Esophagus muscularis mucosa (tissue), 4 donors: Measurements from ENCODE around the gene HOTAIR. TPM values are rescaled to one million over a fixed set of nuclear protein-coding genes. Genes with fewer than 3 reads are reported as not detected.
A peak's percentile ranks its signal among the peaks of the same experiment; 100 is the strongest.

Experiments used
- DNase-seq: peaks from one replicate; pipeline ENCODE4 v3.0.0-alpha.2; 2017; ENCODE audit errors: extremely low spot score
- H3K27ac ChIP-seq, 4 donors: fragments of 200-600 bp; sonication (generic); replicated peaks in 1 of 4; 1 replicate in 3 of 4; 2 replicates in 1 of 4; pipeline ENCODE4 v1.5.1; 2016 to 2019; ENCODE audit warnings: mild to moderate bottlenecking in 1 of 4
- H3K27me3 ChIP-seq, 4 donors: fragments of 200-600 bp; sonication (generic); one replicate each; pipeline versions ENCODE4 v1.5.1 to v1.6.0; 2016 to 2019
- H3K36me3 ChIP-seq, 4 donors: fragments of 200-600 bp; sonication (generic); one replicate each; pipeline ENCODE4 v1.5.1; 2016 to 2019
- H3K4me1 ChIP-seq, 4 donors: fragments of 200-600 bp; sonication (generic); one replicate each; pipeline ENCODE4 v1.5.1; 2016 to 2019
- H3K4me3 ChIP-seq, 4 donors: fragments of 200-600 bp; sonication (generic); 1 replicate in 2 of 4; 2 replicates in 2 of 4; pipeline ENCODE4 v1.5.1; 2016 to 2019; ENCODE audit warnings: mild to moderate bottlenecking in 4 of 4, moderate library complexity in 1 of 4
- H3K9me3 ChIP-seq, 4 donors: fragments of 200-600 bp; sonication (generic); 1 replicate in 3 of 4; 2 replicates in 1 of 4; pipeline ENCODE4 v1.5.1; 2016 to 2019
- CTCF ChIP-seq, 3 experiments: fragments of 200-600 bp in 2 of 3; fragments of 450-650 bp in 1 of 3; sonication (generic) in 2 of 3; IDR thresholded peaks; one replicate each; pipeline ENCODE4 v1.5.1; 2017 to 2019; ENCODE audit warnings: antibody characterized with exemption in 3 of 3, mild to moderate bottlenecking in 2 of 3, moderate library complexity in 1 of 3
- EP300 ChIP-seq: sonication (generic); formaldehyde crosslinking; IDR thresholded peaks from one replicate; pipeline ENCODE4 v1.6.1; 2017; ENCODE audit warnings: antibody characterized with exemption
- POLR2A ChIP-seq: fragments of 450-650 bp; IDR thresholded peaks from one replicate; pipeline ENCODE4 v1.6.1; 2017; ENCODE audit warnings: antibody characterized with exemption, moderate library complexity, mild to moderate bottlenecking, low read depth
- POLR2AphosphoS5 ChIP-seq, 2 donors: sonication (generic); formaldehyde crosslinking; IDR thresholded peaks; one replicate each; pipeline ENCODE4 v1.6.1; 2017; ENCODE audit warnings: antibody characterized with exemption in 2 of 2
- WGBS: methylation state at CpG from one replicate; pipeline ENCODE4 v1.1.5; 2018; 5-methylcytosine and 5-hydroxymethylcytosine counted together
- intact Hi-C: fragments of 100-400 bp; cut with DNase I; formaldehyde crosslinking; loops from one replicate; pipeline ENCODE4 v1.15.1; 2023
- total RNA-seq, 4 donors: library from RNA; depleted of rRNA; stranded (reverse); fragments of >200 nt; gene quantifications; one replicate each; pipeline versions ENCODE4 v1.1.0 to v1.2.1, GENCODE V29; 2016

Gene HOTAIR
- total RNA-seq, 4 donors from 2014 or later, result not detected

DNA sequence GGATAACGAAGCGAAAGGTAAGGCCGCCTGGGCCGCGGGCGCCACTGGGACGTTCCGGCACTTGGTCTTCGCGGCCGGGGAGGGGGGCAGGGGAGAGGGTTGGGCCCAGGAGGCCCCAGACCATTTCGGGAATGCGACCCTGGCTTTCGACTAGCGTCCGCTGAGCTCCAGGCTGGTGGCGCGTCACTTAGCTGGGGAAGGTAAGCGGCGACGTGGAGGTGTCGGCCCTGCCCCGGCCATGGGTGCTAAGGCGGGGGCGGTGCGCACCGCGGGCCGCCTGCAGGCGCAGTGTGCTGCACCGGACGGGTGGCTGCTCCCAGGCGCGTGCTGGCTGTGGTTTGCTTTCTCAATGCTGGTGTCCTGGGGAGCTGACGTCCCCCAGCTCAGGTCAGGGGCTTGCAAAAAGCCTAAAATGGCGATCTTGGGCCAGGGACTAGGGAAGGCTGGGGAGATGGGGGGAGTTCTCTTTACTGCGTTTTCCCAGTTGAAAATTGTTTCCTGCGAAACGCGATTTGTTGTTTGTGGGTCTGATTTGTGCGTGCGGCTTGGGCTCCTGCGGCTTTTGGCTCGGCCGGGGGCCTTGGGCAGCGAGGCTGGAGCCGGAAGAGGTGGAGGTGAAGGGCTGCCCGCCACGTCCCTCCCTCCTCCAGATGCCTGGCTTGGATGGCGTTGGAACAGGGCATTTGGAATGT, 11.4 kb upstream of the HOTAIR start:
- no peak for DNase-seq
- TF ChIP-seq EP300, result no peak
- TF ChIP-seq CTCF (IDR thresholded peaks at IDR 0.05), result no peak
- no peak for TF ChIP-seq POLR2A
- no peak for TF ChIP-seq POLR2AphosphoS5 (IDR thresholded peaks at IDR 0.05)
- H3K9me3 ChIP-seq, result no peaks in the 10 kb centered on the region
- intact Hi-C loops, result no loop called here
- H3K36me3 ChIP-seq, result no peaks in the 10 kb centered on the region
- H3K4me1 ChIP-seq, result peaks cover 19 to 39% (median 29%) of the 10 kb centered on the region in 4 donors
- 7% methylated on average over 27 of the region's 50 CpGs for WGBS
- H3K27ac ChIP-seq, result no peak overlapping the region
- peaks cover 21 to 100% (median 96%) of the 10 kb centered on the region in 4 donors for H3K27me3 ChIP-seq
- peak overlapping the region; percentile 15 to 39 (median 30) for H3K4me3 ChIP-seq

- WGBS, result 10% methylated on average over 13 of the region's 21 CpGs
- Histone ChIP-seq H3K36me3 (no peaks in the 10 kb centered on the region), H3K4me1 (peaks cover 19 to 36% (median 29%) of the 10 kb centered on the region in 4 donors), H3K27me3 (peaks cover 21 to 100% (median 93%) of the 10 kb centered on the region in 4 donors), H3K4me3 (peak overlapping the region; percentile 15 to 39 (median 30)), H3K27ac (no peak overlapping the region), H3K9me3 (no peaks in the 10 kb centered on the region)
- intact Hi-C loops, result no loop called here
- no peak for TF ChIP-seq CTCF (IDR thresholded peaks at IDR 0.05)
- no peak for TF ChIP-seq EP300
- TF ChIP-seq POLR2AphosphoS5 (IDR thresholded peaks at IDR 0.05), result no peak
- DNase-seq, result no peak
Measured at GRCh38 chr12:53985692-53985993, 10.9 kb upstream of the HOTAIR start.

GRCh38 chr12:53984901-53985691, 10.3 kb upstream of the HOTAIR start, which contains the start of gene HOXC10:
Gene HOXC10, plus strand, starts transcription at chr12:53985146. Its CDS starts 114 bp downstream, at chr12:53985260.
- Histone ChIP-seq H3K9me3 (no peaks in the 10 kb centered on the region), H3K4me1 (peaks cover 19 to 32% (median 29%) of the 10 kb centered on the region in 4 donors), H3K27ac (no peak within 1 kb of the TSS), H3K4me3 (peak within 1 kb of the TSS; percentile 24 to 39 (median 30)), H3K36me3 (no peaks in the 10 kb centered on the region), H3K27me3 (peaks cover 21 to 100% (median 90%) of the 10 kb centered on the region in 4 donors)
- 4% methylated on average over 26 of the region's 55 CpGs for WGBS
- TF ChIP-seq EP300, result no peak
- no peak for TF ChIP-seq POLR2A
- TF ChIP-seq POLR2AphosphoS5 (IDR thresholded peaks at IDR 0.05), result peak in 1 of 2 donors; percentile 56
- peak; percentile 41 to 55 (median 49) for TF ChIP-seq CTCF (IDR thresholded peaks at IDR 0.05)
- DNase-seq, result peak; percentile 94
- intact Hi-C loops, result no loop called here

DNA sequence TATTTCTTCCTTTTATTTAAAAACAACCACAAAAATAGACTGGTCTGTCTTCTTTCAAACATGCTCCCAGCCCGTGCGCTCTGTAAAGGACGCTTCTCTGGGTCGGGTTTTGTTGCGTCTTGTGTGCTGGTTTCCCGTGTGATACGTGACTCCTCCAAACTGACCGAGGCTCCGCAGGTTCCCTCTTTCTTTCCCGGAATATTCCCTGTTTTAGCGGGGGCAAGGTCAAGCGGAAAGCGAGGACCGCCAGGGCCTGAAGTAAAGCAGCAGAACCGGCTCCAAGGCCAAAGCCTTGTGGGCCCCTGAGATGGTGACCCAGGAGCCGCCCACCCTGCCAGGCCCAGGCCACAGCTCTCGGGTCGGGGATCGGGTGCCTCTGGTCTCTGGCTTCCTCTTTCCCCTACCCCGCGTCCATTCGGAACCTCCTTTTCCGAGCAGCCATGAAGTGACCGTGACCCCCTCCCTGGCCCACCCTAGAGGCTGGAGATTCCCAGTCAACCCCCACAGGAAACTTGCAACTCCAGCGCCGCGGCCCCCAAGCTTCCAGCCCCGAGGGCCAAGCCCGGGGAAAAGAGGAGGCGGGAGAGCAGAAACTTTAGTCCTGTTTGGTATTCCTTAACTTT, 9.3 kb upstream of the HOTAIR start:
- H3K9me3 ChIP-seq, result no peaks in the 10 kb centered on the region
- no peak overlapping the region for H3K27ac ChIP-seq
- no peaks in the 10 kb centered on the region for H3K36me3 ChIP-seq
- no peak for DNase-seq
- intact Hi-C loops, result no loop called here
- H3K4me1 ChIP-seq, result peaks cover 15 to 32% (median 29%) of the 10 kb centered on the region in 4 donors
- no peak overlapping the region for H3K4me3 ChIP-seq
- peaks cover 21 to 100% (median 91%) of the 10 kb centered on the region in 4 donors for H3K27me3 ChIP-seq
- WGBS, result 9% methylated on average over 30 of the region's 30 CpGs
- TF ChIP-seq CTCF (IDR thresholded peaks at IDR 0.05) (no peak), POLR2A (no peak), EP300 (no peak), POLR2AphosphoS5 (IDR thresholded peaks at IDR 0.05) (no peak)
